Measurements from ENCODE around the gene MTG2.
A peak's percentile ranks its signal among the peaks of the same experiment; 100 is the strongest.

Gene MTG2

DNA sequence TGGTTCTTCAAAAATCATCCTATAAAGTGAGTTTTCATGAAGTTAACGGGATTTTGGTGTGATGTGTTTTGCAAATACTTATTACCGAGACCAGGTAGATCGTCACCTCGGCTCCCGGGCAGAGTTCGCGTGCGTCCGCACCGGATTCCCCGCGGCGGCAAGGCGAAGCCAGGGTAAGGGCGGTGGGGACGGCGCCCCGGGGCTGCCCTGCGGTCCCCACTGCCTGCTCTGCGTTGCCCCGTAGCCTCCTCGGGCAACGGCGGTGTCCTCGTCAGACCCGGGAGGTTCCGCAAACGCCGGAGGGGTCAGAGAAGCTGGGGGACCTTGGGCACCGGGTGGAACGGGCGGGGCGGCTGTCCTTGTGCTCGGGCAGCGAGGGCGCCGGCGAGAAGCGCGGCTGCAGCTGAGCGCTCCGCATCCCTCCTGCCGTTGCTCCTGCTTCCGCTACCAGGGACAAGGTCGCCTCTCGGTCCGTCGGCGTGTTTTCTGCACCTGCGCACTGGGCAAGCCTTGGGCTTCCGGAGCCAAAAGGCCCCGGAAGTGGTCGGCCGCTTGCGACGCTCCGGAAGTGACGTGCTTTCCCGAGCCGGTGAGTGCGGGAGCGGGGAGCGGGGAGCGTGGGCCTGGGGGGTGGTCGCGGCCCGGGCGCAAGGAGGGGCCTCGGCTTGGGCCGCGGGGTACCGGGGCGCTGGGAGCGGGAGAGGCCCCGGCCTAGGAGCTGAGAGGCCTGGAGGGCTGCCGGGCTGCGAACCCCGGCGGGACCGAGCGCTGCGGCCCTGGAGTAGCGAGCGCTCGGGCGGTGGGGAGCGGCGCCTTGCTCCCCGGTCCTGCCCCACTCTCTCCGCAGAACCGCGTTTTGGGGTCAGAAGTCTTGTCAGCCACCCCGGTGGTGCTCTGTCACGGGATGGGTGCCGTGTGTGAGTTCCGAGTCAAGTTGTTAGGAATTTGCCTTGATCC, at the start of gene MTG2:
TSS of gene MTG2 (plus strand) at position 560 of the 957 bp plus-strand sequence. CDS start 10,393 bp downstream, outside the sequence.
- DNase-seq: peak; percentile 95

DNA sequence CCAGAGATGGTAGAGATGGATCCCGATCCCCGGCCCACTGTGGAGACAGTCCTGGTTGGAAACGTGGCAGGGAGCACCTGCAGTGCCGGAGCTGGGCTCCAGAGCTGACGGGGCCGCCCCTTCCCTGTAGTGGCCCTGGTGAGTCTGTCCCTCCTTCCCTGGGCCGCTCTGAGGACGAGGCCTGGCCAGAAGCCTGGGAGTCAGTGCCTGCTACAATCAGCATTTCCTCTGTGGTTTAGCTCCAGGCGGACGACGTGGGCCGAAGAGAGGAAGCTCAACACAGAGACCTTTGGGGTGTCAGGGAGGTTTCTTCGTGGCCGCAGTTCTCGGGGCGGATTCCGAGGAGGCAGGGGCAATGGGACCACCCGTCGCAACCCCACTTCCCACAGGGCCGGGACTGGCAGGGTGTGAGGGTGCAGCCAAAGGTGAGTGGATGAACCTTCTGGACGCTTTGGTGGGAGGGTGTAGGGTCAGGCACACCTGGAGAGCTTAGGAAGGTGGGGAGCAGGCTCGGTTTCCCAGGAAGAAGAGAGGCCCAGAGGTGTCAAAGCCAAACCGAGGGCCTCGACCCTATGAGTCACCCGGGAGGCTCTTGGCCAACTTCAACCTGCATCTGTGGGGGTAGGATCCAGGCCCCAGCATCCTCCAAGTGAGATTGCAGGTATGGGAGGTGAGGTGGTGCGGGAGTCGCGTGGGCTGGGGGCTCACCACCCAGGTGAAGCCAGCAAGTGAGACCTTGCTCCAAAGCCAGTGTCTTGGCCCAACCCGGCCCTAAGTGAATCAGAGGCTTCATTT, 49.6 kb upstream of the MTG2 start:
- no peak for DNase-seq

GRCh38 chr20:62133864-62134263, 49.0 kb upstream of the MTG2 start:
- DNase-seq: no peak

DNA sequence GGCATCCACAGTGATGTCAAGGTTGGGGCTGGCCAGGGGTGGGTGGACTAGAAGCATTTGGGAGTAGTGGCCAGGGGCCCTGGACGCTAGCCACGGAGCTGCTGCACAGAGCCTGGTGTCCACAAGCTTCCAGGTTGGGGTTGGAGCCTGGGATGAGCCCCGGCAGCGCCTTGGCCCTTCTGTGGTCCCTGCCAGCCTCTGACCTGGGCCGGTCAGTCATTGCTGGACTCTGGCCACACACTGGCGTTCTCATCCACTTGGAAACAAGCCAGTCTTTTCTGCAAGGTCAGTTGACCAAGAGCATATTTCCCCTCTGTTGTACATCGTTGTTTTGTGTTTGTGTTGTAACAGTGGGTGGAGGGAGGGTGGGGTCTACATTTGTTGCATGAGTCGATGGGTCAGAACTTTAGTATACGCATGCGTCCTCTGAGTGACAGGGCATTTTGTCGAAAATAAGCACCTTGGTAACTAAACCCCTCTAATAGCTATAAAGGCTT, 48.0 kb upstream of the MTG2 start:
- DNase-seq: no peak

GRCh38 chr20:62135573-62136266, 47.1 kb upstream of the MTG2 start:
- DNase-seq: no peak

- peak; percentile 80 for DNase-seq
These were observed 46.3 kb upstream of the MTG2 start for GRCh38 chr20:62136283-62137091.

DNA sequence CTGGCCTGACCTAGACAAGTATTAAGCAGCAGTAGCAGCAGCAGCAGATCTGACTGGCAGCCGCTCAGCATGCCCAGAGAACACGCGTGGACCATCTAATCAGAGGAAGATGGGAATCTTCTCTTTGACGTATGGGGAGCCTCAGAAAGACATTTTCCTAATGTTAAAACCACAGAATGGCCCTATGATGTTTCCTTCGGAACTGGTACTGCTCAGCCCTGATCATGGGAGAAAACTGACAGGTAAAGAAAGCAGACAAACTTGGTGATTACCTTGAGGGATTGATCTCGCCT, 45.8 kb upstream of the MTG2 start:
- no peak for DNase-seq

- no peak for DNase-seq
These were observed 45.2 kb upstream of the MTG2 start for GRCh38 chr20:62137478-62138203.

GRCh38 chr20:62138204-62138543, 44.7 kb upstream of the MTG2 start:
- DNase-seq: no peak

DNA sequence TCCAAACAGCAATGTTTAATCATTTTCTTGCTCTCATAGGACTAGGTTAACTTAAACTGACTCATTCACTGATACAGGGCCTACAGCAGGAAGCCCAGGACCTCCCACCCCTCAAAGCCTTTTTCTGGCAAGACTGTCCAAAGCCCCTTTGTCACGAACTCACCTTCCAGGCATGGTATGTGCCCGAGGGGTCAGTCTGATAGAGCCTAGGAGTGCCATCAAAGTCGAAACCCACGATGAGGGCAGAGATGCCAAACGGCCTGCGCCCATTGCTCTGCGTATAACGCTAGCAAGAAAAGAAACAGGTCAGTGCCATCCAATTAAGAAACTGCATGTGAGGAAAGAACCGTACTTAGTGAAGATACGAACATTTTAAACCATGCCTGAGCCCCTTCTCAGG, 43.9 kb upstream of the MTG2 start:
- no peak for DNase-seq

GRCh38 chr20:62139636-62140035, 43.2 kb upstream of the MTG2 start:
- DNase-seq: no peak

DNA sequence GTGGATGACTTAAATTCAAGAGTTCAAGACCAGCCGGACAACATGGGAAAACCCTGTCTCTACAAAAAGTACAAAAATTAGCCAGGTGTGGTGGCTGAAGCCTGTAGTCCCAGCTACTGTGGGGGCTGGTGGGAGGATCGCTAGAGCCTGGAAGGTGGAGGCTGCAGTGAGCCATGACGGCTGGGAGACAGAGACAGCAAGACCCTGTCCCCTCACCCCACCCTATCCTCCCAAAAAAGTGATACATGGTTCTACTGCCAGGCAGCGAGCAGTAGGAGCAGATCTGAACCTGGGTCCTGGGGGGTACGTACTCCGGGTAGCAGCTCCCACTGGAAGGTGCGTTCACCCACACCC, 41.8 kb upstream of the MTG2 start:
- no peak for DNase-seq

- DNase-seq: peak; percentile 37
These were observed 41.2 kb upstream of the MTG2 start for GRCh38 chr20:62141397-62142251.

DNA sequence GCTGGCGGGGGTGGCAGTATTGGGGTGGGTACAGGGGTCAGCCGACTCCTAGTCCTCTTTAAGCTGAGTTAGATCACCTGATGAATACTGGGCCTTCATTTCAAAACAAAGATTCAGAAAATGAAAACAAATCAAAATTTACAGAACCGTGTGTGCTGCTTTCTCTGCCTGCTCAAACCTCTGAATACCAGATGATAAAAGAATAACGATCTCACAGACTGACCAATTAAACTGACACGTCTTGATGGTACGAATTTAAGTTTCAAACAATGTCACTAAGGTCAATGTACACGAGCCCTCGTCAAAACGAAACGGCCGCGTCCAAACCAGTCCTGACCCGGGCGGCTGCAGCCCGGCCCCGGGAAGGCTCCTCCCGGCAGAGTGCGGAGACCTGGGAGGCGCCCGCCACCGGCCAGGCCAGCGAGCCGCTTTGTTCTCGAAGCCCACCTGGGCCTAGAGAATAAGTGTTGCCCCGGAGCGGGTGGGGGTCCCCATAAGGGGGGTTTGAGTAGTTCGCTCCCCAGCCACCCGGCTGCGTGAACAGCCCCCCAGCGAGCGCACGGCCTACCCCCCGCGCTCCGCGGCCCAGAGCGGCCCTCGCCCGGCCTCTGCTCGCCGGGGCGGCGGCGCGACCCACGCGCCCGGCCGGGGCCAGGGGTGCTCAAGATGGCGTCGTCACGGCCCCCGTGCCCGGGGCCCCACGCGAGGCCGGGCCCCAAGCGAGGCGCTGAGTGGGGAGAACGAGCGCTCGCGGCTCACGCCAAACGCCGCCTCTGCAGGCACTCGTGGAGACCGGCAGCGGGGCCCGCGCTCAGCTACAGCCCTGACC, 40.4 kb upstream of the MTG2 start:
- DNase-seq: no peak

- DNase-seq: peak; percentile 86
These were observed 39.5 kb upstream of the MTG2 start, which contains the start of the genes PSMA7 and SS18L1 for GRCh38 chr20:62143081-62143956. PSMA7 (minus strand) TSS chr20:62143394; CDS start chr20:62143303, 91 bp downstream. SS18L1 (plus strand) TSS chr20:62143769; CDS start chr20:62143821, 52 bp downstream.

- DNase-seq: peak; percentile 51
These were observed 38.6 kb upstream of the MTG2 start for GRCh38 chr20:62143957-62144825.

- DNase-seq: no peak
These were observed 37.2 kb upstream of the MTG2 start for GRCh38 chr20:62145688-62146018.
